HG03066 (cell line): ENCODE results near the gene ARHGEF37.
"Not testable (repeated sequence)": the region's sequence is repeated elsewhere in the genome, so short reads cannot be mapped to it uniquely, and the experiment has no call there.

Experiments used
- ATAC-seq: cut with Tn5 transposase; IDR thresholded peaks from one replicate; pipeline ENCODE4 v1.9.1; 2021; ENCODE audit warnings: low read depth; ENCODE audit not compliant: unreplicated experiment

The ARHGEF37 gene

DNA sequence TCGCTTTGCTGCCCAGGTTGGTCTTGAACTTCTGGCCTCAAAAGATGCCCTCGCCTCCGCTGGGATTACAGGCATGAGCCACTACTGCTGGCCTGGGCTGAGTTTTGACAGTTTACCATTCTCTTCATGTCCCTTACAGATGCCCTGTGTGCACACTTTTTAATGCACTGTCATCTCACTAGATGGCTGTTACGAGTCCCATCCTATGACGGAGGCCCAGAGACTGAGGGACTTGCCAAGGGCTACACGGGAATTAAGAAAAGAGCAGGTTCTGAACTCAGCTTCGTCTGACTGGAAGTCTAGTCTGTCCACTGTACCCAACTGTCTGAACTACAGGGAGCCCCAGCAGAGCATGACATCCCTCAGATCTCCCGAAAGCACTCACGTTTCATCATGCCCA is 63.9 kb downstream of the ARHGEF37 start:
- ATAC-seq, result no peak

- ATAC-seq, result no peak
Measured at GRCh38 chr5:149645725-149646124, 64.4 kb downstream of the ARHGEF37 start.

- ATAC-seq, result no peak
Measured at GRCh38 chr5:149646564-149646963, 65.3 kb downstream of the ARHGEF37 start.

GRCh38 chr5:149647334-149647733 is 66.0 kb downstream of the ARHGEF37 start:
- ATAC-seq, result no peak

DNA sequence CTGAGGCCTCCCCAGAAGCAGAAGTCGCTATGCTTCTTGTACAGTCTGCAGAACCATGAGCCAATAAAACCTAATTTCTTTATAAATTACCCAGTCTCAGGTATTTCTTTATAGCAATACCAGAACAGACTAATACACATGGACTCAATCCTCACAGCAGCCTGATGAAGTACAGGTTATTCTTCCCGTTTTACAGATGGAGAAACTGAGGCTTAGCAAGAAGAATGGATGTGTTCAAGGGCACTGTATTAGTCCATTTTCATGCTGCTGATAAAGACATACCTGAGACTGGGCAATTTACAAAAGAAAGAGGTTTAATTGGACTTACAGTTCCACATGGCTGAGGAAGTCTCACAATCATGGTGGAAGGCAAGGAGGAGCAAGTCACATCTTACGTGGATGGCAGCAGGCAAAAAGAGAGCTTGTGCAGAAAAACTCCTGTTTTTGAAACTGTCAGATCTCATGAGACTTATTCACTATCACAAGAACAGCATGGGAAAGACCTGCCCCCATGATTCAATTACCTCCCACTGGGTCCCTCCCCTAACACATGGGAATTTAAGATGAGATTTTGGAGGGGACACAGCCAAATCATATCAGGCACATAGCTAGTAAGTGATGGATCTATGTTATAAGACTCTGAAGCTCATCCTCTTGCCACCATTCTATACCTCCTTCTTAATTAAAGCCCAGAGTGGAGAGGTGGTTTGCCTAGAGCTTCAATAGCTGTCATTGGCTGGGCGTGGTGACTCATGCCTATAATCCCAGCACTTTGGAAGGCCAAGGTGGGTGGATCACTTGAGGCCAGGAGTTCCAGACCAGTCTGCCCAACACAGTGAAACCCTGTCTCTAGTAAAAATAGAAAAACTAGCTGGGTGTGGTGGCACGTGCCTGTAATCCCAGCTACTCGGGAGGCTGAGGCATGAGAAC is 67.4 kb downstream of the ARHGEF37 start:
- ATAC-seq, result not testable (repeated sequence)

GRCh38 chr5:149649730-149650129 is 68.4 kb downstream of the ARHGEF37 start:
- not testable (repeated sequence) for ATAC-seq

DNA sequence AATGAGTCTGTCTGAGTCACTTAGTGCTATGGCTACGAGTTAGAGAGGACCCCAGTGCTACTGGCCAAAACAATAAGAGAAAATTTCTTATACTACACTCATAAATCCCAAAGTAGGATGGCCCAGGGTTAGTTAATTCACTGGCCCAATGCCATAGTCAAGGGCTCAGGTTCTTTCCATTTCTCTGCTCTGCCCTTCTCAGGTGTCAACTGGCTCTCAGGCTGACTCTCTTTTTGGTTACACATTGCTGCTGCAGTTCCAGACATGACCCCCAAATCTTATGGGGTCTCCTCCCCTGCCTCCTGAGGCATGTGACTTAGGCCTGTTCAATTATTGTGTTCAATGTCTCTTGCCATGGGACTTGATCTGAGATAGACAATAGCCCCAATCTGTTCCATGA is 70.4 kb downstream of the ARHGEF37 start:
- no peak for ATAC-seq

- ATAC-seq, result no peak
Measured at GRCh38 chr5:149652697-149653096, 71.4 kb downstream of the ARHGEF37 start.

GRCh38 chr5:149654231-149654630 is 72.9 kb downstream of the ARHGEF37 start:
- no peak for ATAC-seq

DNA sequence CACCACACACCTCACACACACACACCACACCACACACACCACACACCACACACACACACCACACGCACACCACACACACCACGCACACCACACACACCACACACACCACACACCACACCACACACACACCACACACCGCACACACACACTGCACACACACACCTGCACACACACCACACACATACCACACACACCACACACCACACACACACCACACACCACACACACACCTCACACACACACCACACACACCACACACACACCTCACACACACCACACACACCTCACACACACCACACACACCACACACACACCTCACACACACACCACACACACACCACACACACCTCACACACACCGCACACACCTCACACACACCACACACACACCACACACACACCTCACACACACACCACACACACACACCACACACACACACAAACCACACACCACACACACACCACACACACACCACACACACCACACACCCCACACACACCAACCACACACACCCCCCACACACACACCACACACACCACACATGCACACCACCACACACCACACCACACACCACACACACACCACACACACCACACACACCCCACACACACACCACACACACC is 73.7 kb downstream of the ARHGEF37 start:
- no peak for ATAC-seq

GRCh38 chr5:149656576-149657182 is 75.4 kb downstream of the ARHGEF37 start:
- ATAC-seq, result no peak

DNA sequence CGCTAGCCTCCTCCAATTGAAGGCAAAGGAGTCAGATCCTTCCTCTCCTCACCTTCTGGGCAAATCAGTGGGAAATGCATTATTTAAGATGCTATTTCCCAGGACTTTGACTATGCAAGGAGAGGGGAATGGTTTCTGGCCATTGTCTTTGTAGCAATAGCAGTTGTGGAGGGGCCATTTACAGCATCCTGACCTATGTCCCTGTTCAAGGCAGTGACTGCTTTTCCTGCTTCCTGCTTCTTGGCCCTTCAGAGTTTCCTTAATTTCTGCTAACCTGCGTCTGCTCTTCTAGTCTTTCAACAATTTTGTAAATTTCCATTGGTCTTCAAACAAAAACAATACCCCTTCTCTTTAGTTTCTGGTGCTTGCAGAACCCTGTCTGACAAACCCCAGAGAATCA is 76.0 kb downstream of the ARHGEF37 start:
- no peak for ATAC-seq

- no peak for ATAC-seq
Measured at GRCh38 chr5:149658299-149658698, 77.0 kb downstream of the ARHGEF37 start.

DNA sequence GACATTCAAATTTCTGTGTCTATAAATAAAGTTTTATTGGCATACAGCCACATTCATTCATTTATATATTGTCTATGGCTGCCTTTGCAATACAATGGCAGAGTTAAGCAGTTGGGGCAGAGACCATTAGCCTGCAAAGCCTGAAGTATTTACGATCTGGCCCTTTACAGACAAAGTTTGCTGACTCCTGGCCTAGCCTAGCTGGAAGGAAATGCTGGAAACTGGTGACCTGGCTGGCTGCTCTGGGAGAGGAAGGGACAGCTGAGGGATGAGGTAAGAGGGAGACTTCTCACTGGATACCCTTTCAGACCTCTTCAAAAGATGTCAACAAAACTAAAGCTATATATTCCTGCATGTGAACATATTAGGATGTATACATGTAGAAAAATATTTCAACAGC is 82.8 kb downstream of the ARHGEF37 start:
- ATAC-seq, result no peak

DNA sequence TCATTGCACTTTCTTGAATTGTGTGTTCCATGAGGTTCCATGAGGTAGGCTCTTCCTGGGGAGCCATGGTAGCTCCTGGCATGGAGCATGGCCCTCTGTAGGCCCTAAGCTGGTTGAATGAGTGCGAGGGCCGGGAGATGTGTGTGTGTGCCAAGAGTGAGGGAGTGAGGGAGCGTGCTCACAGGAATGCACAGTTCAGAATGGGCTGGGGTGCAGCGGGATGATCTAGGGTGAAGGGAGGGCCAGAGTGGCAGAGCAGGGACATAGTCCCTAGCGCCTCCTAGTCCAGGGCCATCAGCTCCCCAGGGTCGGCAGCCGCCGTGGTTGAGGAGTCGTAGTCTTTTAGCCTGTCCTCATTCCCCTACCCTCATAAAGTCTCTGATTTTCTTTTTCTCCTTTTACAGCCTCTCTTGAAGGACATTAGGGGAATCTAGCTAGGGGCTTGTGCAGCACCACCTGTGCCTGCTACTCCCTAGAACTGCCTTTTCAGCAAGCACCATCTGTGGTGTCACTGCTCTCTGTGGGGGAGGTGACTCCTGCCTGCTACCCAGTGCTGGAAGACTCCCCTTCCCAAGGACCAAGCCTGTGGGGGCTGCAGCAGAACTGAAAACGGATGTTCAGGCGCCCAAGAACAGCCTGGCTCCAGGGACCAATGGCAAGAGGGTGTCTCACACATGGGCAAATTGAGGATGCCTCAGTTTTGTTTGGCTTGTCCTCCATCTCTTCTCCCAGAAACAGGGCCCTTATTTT is 83.5 kb downstream of the ARHGEF37 start:
- no peak for ATAC-seq

- no peak for ATAC-seq
Measured at GRCh38 chr5:149665416-149666175, 84.3 kb downstream of the ARHGEF37 start.

DNA sequence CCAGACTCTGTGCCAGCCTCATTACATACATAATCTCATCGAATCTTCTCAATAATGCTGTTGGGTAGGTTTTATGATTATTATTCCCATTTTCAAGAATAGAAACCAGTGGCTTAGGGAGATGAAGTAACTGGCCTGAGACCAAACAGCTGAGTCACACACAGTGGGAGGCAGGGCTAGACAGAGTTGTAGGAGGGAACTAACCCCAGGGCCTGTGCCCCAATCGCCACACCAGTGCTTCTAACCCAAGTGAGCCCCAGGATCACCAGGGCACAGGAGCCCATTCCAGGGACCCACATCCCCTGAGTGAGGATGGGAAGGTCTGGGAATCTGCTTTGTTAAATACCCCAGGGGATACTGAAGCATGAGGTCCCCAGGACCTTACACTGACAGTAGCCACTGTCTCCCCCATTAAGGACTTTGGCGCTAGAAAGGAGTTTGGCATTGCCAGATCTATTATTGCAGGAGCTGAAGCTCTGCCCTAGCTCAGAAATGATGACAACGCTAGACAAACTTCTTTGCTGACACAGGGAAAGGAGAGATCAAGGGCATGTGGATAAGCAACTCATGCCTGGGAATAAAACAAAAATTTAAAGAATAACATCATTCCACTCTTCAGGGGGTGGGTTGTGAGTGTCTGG is 85.0 kb downstream of the ARHGEF37 start:
- no peak for ATAC-seq

GRCh38 chr5:149667084-149667828 is 86.0 kb downstream of the ARHGEF37 start:
- peak; percentile 66 for ATAC-seq

- no peak for ATAC-seq
Measured at GRCh38 chr5:149667829-149668330, 86.6 kb downstream of the ARHGEF37 start.
